ENCODE measurements around the gene MICAL3.
"Not testable (repeated sequence)": the region's sequence is repeated elsewhere in the genome, so short reads cannot be mapped to it uniquely, and the experiment has no call there.

MICAL3 gene

GRCh38 chr22:17880468-17880867 is 143.9 kb downstream of the MICAL3 start:
- no peak for DNase-seq

- DNase-seq = no peak
Measured at GRCh38 chr22:17880020-17880419, 144.3 kb downstream of the MICAL3 start.

GRCh38 chr22:17878941-17879340 is 145.4 kb downstream of the MICAL3 start:
- DNase-seq = no peak

- no peak for DNase-seq
Measured at GRCh38 chr22:17878186-17878694, 146.1 kb downstream of the MICAL3 start.

- DNase-seq = not testable (repeated sequence)
Measured at GRCh38 chr22:17876878-17877855, 147.2 kb downstream of the MICAL3 start.

GRCh38 chr22:17876306-17876831 is 148.0 kb downstream of the MICAL3 start:
- no peak for DNase-seq

- no peak for DNase-seq
Measured at GRCh38 chr22:17875631-17876030, 148.7 kb downstream of the MICAL3 start.

GRCh38 chr22:17875156-17875555 is 149.2 kb downstream of the MICAL3 start:
- no peak for DNase-seq

GRCh38 chr22:17874231-17874905 is 150.0 kb downstream of the MICAL3 start:
- no peak for DNase-seq

- no peak for DNase-seq
Measured at GRCh38 chr22:17873804-17874203, 150.6 kb downstream of the MICAL3 start.

- no peak for DNase-seq
Measured at GRCh38 chr22:17873116-17873515, 151.2 kb downstream of the MICAL3 start.

GRCh38 chr22:17872471-17872870 is 151.9 kb downstream of the MICAL3 start:
- no peak for DNase-seq

GRCh38 chr22:17871726-17872458 is 152.5 kb downstream of the MICAL3 start:
- no peak for DNase-seq

- no peak for DNase-seq
Measured at GRCh38 chr22:17870407-17870806, 154.0 kb downstream of the MICAL3 start.

- no peak for DNase-seq
Measured at GRCh38 chr22:17869285-17870096, 154.9 kb downstream of the MICAL3 start.

- DNase-seq = no peak
Measured at GRCh38 chr22:17868771-17869170, 155.6 kb downstream of the MICAL3 start.

- DNase-seq = no peak
Measured at GRCh38 chr22:17867160-17867785, 157.1 kb downstream of the MICAL3 start.

GRCh38 chr22:17866621-17867020 is 157.7 kb downstream of the MICAL3 start:
- no peak for DNase-seq

- DNase-seq = no peak
Measured at GRCh38 chr22:17866127-17866526, 158.2 kb downstream of the MICAL3 start.

- DNase-seq = no peak
Measured at GRCh38 chr22:17865183-17866055, 158.9 kb downstream of the MICAL3 start.

All from CD4-positive, alpha-beta T cell treated with Interleukin-4 for 1 hour (primary cell).